WTC11 (cell line): ENCODE measurements around the gene DUSP21. TPM values are rescaled to one million over a fixed set of nuclear protein-coding genes. Genes with fewer than 3 reads are reported as not detected.
"Not testable (repeated sequence)": the region's sequence is repeated elsewhere in the genome, so short reads cannot be mapped to it uniquely, and the experiment has no call there.

ENCODE experiments used
- ATAC-seq: fragments of 200-7000 bp; cut with Tn5 transposase; 2 replicates; pipeline ENCODE4 v1.10.0; 2021; ENCODE audit warnings: mild to moderate bottlenecking, moderate library complexity
- CTCF ChIA-PET: fragments of 300-600 bp; sonication (Branson Sonifier 250); formaldehyde crosslinking; loops from one replicate; lab custom pipeline; 2021; ENCODE audit warnings: antibody characterized with exemption; lab: Charles Lee
- POLR2A ChIA-PET: fragments of 350-600 bp; sonication (Branson Sonifier 250); formaldehyde crosslinking; loops from one replicate; lab custom pipeline; 2021; ENCODE audit warnings: antibody characterized with exemption; lab: Charles Lee
- DNase-seq: peaks from one replicate; pipeline ENCODE4 v3.0.0; 2021; ENCODE audit warnings: low spot score
- H3K27ac Mint-ChIP-seq: 2 replicates; pipeline ENCODE4 v1.8.0; 2021; ENCODE audit warnings: mixed read lengths
- H3K27me3 Mint-ChIP-seq: 2 replicates; pipeline ENCODE4 v1.8.0; 2021; ENCODE audit warnings: low read depth, mild to moderate bottlenecking, moderate library complexity, mixed read lengths
- H3K36me3 Mint-ChIP-seq: 2 replicates; pipeline ENCODE4 v1.8.0; 2021; ENCODE audit warnings: mixed read lengths
- H3K4me1 Mint-ChIP-seq: 2 replicates; pipeline ENCODE4 v1.8.0; 2022; ENCODE audit warnings: mixed read lengths
- H3K4me3 Mint-ChIP-seq: 2 replicates; pipeline ENCODE4 v1.8.0; 2021; ENCODE audit warnings: mild to moderate bottlenecking, moderate library complexity, mixed read lengths
- H3K9me3 Mint-ChIP-seq: 2 replicates; pipeline ENCODE4 v1.8.0; 2021; ENCODE audit warnings: mixed read lengths
- ATF1 ChIP-seq: sonication (generic); formaldehyde crosslinking; IDR thresholded peaks from 2 replicates; pipeline ENCODE4 v1.8.1; 2023; ENCODE audit warnings: mild to moderate bottlenecking, moderate library complexity, missing genetic modification reagents
- ATF2 ChIP-seq: sonication (generic); formaldehyde crosslinking; IDR thresholded peaks from 2 replicates; pipeline ENCODE4 v1.8.1; 2022; ENCODE audit warnings: low read depth, missing genetic modification reagents, borderline replicate concordance
- ATF6 ChIP-seq: sonication (generic); formaldehyde crosslinking; IDR thresholded peaks from 2 replicates; pipeline ENCODE4 v1.8.1; 2023; ENCODE audit warnings: mild to moderate bottlenecking, missing genetic modification reagents
- E2F1 ChIP-seq: sonication (generic); formaldehyde crosslinking; IDR thresholded peaks from 2 replicates; pipeline ENCODE4 v1.8.0; 2022; ENCODE audit warnings: mild to moderate bottlenecking, missing genetic modification reagents
- EMX1 ChIP-seq: fragments of 250-450 bp; sonication (Bioruptor Pico); IDR thresholded peaks from 2 replicates; pipeline ENCODE4 v1.8.0; 2021; ENCODE audit warnings: mild to moderate bottlenecking
- ESRRA ChIP-seq: sonication (generic); formaldehyde crosslinking; IDR thresholded peaks from 2 replicates; pipeline ENCODE4 v1.8.1; 2022; ENCODE audit warnings: mild to moderate bottlenecking, missing genetic modification reagents, borderline replicate concordance
- KAT7 ChIP-seq: sonication (generic); formaldehyde crosslinking; IDR thresholded peaks from 2 replicates; pipeline ENCODE4 v1.8.1; 2023; ENCODE audit warnings: missing genetic modification reagents, mild to moderate bottlenecking, borderline replicate concordance
- MYBL2 ChIP-seq: sonication (generic); formaldehyde crosslinking; IDR thresholded peaks from 2 replicates; pipeline ENCODE4 v1.8.1; 2023; ENCODE audit warnings: mild to moderate bottlenecking, moderate library complexity, missing genetic modification reagents
- NR3C1 ChIP-seq: sonication (generic); formaldehyde crosslinking; conservative IDR thresholded peaks from 2 replicates; pipeline ENCODE4 v1.8.1; 2023; ENCODE audit warnings: low read depth, mild to moderate bottlenecking, missing genetic modification reagents
- RELA ChIP-seq: sonication (generic); formaldehyde crosslinking; IDR thresholded peaks from 2 replicates; pipeline ENCODE4 v1.8.1; 2022; ENCODE audit warnings: missing genetic modification reagents, mild to moderate bottlenecking, borderline replicate concordance
- TEAD1 ChIP-seq: sonication (generic); formaldehyde crosslinking; IDR thresholded peaks from 2 replicates; pipeline ENCODE4 v1.8.0; 2022; ENCODE audit warnings: mild to moderate bottlenecking, missing genetic modification reagents
- TP53 ChIP-seq: sonication (generic); formaldehyde crosslinking; IDR thresholded peaks from 2 replicates; pipeline ENCODE4 v1.8.1; 2023; ENCODE audit warnings: mild to moderate bottlenecking, missing genetic modification reagents
- USF1 ChIP-seq: sonication (generic); formaldehyde crosslinking; IDR thresholded peaks from 2 replicates; pipeline ENCODE4 v1.8.0; 2022; ENCODE audit warnings: mild to moderate bottlenecking, missing genetic modification reagents
- USF2 ChIP-seq: sonication (generic); formaldehyde crosslinking; IDR thresholded peaks from 2 replicates; pipeline ENCODE4 v1.8.1; 2023; ENCODE audit warnings: mild to moderate bottlenecking, missing genetic modification reagents, moderate library complexity
- ZNF138 ChIP-seq: sonication (generic); formaldehyde crosslinking; conservative IDR thresholded peaks from 2 replicates; pipeline ENCODE4 v1.8.1; 2022; ENCODE audit warnings: mild to moderate bottlenecking, moderate library complexity, missing genetic modification reagents
- ZNF281 ChIP-seq: sonication (generic); formaldehyde crosslinking; IDR thresholded peaks from 2 replicates; pipeline ENCODE4 v1.8.0; 2023; ENCODE audit warnings: mild to moderate bottlenecking, missing genetic modification reagents
- ZNF532 ChIP-seq: fragments of 250-450 bp; sonication (Bioruptor Pico); IDR thresholded peaks from 2 replicates; pipeline ENCODE4 v1.9.0; 2021; ENCODE audit warnings: mild to moderate bottlenecking, borderline replicate concordance
- total RNA-seq: library from RNA; stranded (reverse); gene quantifications from 3 replicates; pipeline ENCODE4 v1.2.3, GENCODE V29; 2021

DUSP21 gene
- total RNA-seq, 1 experiment from 2014 or later = not detected

- no peaks in the 10 kb centered on the region for H3K4me1 Mint-ChIP-seq
- H3K4me3 Mint-ChIP-seq = no peak overlapping the region
- H3K9me3 Mint-ChIP-seq = no peaks in the 10 kb centered on the region
- H3K27ac Mint-ChIP-seq = no peak overlapping the region
- H3K27me3 Mint-ChIP-seq = no peaks in the 10 kb centered on the region
- CTCF ChIA-PET = no interaction called here
- DNase-seq (no peak), ATAC-seq (no peak)
- POLR2A ChIA-PET = no interaction called here
- H3K36me3 Mint-ChIP-seq = no peaks in the 10 kb centered on the region
- no peak for TF ChIP-seq ATF2 (CRISPR knock-in tag)
- TF ChIP-seq TEAD1 (CRISPR knock-in tag) = no peak
- no peak for TF ChIP-seq ATF6 (CRISPR knock-in tag)
- TF ChIP-seq ESRRA (CRISPR knock-in tag) = no peak
- TF ChIP-seq MYBL2 (CRISPR knock-in tag) = no peak
- no peak for TF ChIP-seq ATF1
- no peak for TF ChIP-seq RELA (CRISPR knock-in tag)
- TF ChIP-seq ZNF281 = no peak
- no peak for TF ChIP-seq TP53
- TF ChIP-seq NR3C1 (CRISPR knock-in tag) = no peak
- no peak for TF ChIP-seq USF1
- TF ChIP-seq KAT7 (CRISPR knock-in tag) = no peak
- no peak for TF ChIP-seq EMX1 (CRISPR knock-in tag)
- TF ChIP-seq ZNF138 (CRISPR knock-in tag) = no peak
- TF ChIP-seq ZNF532 (CRISPR knock-in tag) = no peak
- TF ChIP-seq USF2 (CRISPR knock-in tag) = no peak
- no peak for TF ChIP-seq E2F1
Observed at GRCh38 chrX:44844204-44844603, 383 bp downstream of the DUSP21 start.

- DNase-seq, H3K9me3 Mint-ChIP-seq, H3K36me3 Mint-ChIP-seq, H3K27me3 Mint-ChIP-seq, ATAC-seq, CTCF ChIA-PET, POLR2A ChIA-PET, H3K27ac Mint-ChIP-seq, H3K4me1 Mint-ChIP-seq, H3K4me3 Mint-ChIP-seq: not testable (repeated sequence)
Observed at GRCh38 chrX:44850891-44851290, 7.1 kb downstream of the DUSP21 start.
